ENCODE results near the gene MYDGF.

MYDGF gene

GRCh38 chr19:4664642-4665041 lies 5.5 kb downstream of the MYDGF start:
- no peak for DNase-seq (ENCODE audit: low read depth in 1 of 2, low spot score in 1 of 2)
- TF ChIP-seq POLR2AphosphoS5 (IDR thresholded peaks at IDR 0.05; ENCODE audit: low read depth), result no peak
- TF ChIP-seq, protein P1, sequence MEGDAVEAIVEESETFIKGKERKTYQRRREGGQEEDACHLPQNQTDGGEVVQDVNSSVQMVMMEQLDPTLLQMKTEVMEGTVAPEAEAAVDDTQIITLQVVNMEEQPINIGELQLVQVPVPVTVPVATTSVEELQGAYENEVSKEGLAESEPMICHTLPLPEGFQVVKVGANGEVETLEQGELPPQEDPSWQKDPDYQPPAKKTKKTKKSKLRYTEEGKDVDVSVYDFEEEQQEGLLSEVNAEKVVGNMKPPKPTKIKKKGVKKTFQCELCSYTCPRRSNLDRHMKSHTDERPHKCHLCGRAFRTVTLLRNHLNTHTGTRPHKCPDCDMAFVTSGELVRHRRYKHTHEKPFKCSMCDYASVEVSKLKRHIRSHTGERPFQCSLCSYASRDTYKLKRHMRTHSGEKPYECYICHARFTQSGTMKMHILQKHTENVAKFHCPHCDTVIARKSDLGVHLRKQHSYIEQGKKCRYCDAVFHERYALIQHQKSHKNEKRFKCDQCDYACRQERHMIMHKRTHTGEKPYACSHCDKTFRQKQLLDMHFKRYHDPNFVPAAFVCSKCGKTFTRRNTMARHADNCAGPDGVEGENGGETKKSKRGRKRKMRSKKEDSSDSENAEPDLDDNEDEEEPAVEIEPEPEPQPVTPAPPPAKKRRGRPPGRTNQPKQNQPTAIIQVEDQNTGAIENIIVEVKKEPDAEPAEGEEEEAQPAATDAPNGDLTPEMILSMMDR (IDR thresholded peaks at IDR 0.05; ENCODE audit: insufficient read depth, low read length), result no peak
- TF ChIP-seq GABPA (IDR thresholded peaks at IDR 0.05; ENCODE audit: low read depth), result no peak
- TF ChIP-seq, protein P2, sequence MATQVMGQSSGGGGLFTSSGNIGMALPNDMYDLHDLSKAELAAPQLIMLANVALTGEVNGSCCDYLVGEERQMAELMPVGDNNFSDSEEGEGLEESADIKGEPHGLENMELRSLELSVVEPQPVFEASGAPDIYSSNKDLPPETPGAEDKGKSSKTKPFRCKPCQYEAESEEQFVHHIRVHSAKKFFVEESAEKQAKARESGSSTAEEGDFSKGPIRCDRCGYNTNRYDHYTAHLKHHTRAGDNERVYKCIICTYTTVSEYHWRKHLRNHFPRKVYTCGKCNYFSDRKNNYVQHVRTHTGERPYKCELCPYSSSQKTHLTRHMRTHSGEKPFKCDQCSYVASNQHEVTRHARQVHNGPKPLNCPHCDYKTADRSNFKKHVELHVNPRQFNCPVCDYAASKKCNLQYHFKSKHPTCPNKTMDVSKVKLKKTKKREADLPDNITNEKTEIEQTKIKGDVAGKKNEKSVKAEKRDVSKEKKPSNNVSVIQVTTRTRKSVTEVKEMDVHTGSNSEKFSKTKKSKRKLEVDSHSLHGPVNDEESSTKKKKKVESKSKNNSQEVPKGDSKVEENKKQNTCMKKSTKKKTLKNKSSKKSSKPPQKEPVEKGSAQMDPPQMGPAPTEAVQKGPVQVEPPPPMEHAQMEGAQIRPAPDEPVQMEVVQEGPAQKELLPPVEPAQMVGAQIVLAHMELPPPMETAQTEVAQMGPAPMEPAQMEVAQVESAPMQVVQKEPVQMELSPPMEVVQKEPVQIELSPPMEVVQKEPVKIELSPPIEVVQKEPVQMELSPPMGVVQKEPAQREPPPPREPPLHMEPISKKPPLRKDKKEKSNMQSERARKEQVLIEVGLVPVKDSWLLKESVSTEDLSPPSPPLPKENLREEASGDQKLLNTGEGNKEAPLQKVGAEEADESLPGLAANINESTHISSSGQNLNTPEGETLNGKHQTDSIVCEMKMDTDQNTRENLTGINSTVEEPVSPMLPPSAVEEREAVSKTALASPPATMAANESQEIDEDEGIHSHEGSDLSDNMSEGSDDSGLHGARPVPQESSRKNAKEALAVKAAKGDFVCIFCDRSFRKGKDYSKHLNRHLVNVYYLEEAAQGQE (IDR thresholded peaks at IDR 0.05; ENCODE audit: insufficient replicate concordance, low read depth), result no peak
- TF ChIP-seq SPI1 (IDR thresholded peaks at IDR 0.05; ENCODE audit: borderline replicate concordance, low read depth), result no peak
- no peak overlapping the region for H3K4me3 ChIP-seq (replicated peaks; ENCODE audit: insufficient read depth, low read length)
- no peaks in the 10 kb centered on the region for H3K27me3 ChIP-seq (ENCODE audit: insufficient read depth, poor library complexity, severe bottlenecking)
- no peak overlapping the region for H3K27ac ChIP-seq (replicated peaks)

DNA sequence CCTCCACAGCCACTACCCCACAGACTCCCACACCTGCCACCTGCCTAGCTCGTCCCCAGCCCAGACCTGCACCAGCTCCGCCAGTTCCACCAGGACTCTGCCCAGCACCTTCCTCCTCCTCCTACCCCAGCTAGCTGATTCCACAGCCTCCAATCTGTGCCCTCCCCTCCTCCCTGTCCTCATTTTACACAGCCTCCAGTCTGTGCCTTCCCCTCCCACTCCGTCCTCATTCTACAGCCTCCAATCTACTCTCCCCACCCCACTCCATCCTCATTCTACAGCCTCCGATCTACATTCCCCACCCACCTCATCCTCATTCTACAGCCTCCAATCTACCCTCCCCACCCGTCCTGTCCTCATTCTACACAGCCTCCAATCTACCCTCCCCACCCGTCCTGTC lies 7.3 kb downstream of the MYDGF start:
- H3K27ac ChIP-seq (replicated peaks), result no peak overlapping the region
- DNase-seq (ENCODE audit: low read depth in 1 of 2, low spot score in 1 of 2), result no peak
- TF ChIP-seq, protein P1 (IDR thresholded peaks at IDR 0.05; ENCODE audit: insufficient read depth, low read length), result no peak
- TF ChIP-seq SPI1 (IDR thresholded peaks at IDR 0.05; ENCODE audit: borderline replicate concordance, low read depth) (no peak), GABPA (IDR thresholded peaks at IDR 0.05; ENCODE audit: low read depth) (no peak)
- TF ChIP-seq, protein P2 (IDR thresholded peaks at IDR 0.05; ENCODE audit: insufficient replicate concordance, low read depth), result no peak
- H3K4me3 ChIP-seq (replicated peaks; ENCODE audit: insufficient read depth, low read length), result no peak overlapping the region
- no peaks in the 10 kb centered on the region for H3K27me3 ChIP-seq (ENCODE audit: insufficient read depth, poor library complexity, severe bottlenecking)

DNA sequence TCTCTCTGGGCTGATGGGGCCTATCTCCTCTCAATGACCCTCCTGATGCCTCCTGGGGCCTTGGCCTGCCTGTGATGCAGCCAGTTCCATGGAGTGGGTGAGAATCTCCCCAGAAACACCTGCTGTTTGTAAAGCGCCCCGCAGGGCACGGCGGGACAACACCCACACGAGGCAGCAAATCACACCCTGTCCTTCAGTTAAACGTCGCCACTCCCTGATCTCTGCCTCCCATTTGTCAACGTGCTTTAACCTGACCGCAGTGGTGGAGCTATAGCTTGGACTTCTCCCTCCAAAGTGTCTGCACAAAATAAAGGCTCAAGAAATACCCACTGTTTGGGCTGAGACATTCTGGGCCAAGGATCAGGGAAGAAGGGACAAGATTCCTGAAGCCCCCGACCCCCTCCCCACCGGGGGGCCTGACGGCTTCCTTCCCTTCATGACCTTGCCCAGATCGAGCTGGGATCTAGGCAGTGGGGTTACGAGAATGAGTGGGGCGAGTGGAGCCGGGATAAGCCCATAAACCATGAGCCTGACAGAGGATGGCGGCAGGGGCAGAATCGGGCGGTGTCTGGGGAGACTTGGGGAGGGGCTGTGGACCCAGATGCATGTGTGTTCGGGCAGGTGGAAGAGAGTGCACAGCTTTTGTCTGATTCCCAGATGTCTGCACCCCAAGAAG lies 8.0 kb downstream of the MYDGF start:
- no peak overlapping the region for H3K27ac ChIP-seq (replicated peaks)
- no peak overlapping the region for H3K4me3 ChIP-seq (replicated peaks; ENCODE audit: insufficient read depth, low read length)
- H3K27me3 ChIP-seq (ENCODE audit: insufficient read depth, poor library complexity, severe bottlenecking), result no peaks in the 10 kb centered on the region
- no peak for DNase-seq (ENCODE audit: low read depth in 1 of 2, low spot score in 1 of 2)
- TF ChIP-seq GABPA (IDR thresholded peaks at IDR 0.05; ENCODE audit: low read depth), result no peak
- no peak for TF ChIP-seq POLR2AphosphoS5 (IDR thresholded peaks at IDR 0.05; ENCODE audit: low read depth)
- TF ChIP-seq, protein P1 (IDR thresholded peaks at IDR 0.05; ENCODE audit: insufficient read depth, low read length), result no peak
- TF ChIP-seq, protein P2 (IDR thresholded peaks at IDR 0.05; ENCODE audit: insufficient replicate concordance, low read depth), result no peak
- no peak for TF ChIP-seq SPI1 (IDR thresholded peaks at IDR 0.05; ENCODE audit: borderline replicate concordance, low read depth)
